ENCODE measurements around the gene CELSR2.

Gene CELSR2

DNA sequence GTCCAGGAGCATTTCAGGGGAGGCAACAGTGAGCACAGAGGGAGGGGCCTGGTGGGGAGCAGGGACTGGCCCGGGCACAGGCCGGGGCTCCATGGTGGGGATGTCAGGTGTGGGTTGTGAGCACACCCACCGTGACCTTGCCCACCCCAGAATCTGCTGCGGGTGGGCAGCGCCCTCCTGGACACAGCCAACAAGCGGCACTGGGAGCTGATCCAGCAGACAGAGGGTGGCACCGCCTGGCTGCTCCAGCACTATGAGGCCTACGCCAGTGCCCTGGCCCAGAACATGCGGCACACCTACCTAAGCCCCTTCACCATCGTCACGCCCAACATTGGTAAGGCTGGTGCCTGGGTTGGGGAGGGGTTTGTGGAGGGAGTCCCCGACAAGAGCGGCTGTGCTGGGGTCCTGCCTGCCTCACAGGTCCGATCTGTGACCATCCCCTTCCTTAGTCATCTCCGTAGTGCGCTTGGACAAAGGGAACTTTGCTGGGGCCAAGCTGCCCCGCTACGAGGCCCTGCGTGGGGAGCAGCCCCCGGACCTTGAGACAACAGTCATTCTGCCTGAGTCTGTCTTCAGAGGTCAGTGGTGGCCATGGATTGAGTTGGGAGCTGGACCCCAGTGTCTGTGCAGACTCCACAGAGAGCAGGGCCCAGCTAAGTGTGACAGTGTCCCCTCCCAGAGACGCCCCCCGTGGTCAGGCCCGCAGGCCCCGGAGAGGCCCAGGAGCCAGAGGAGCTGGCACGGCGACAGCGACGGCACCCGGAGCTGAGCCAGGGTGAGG, 19.3 kb downstream of the CELSR2 start:
- TF ChIP-seq GATA3 (IDR thresholded peaks at IDR 0.05; ENCODE audit: low read depth, low read length): no peak
- TF ChIP-seq GATA2 (IDR thresholded peaks at IDR 0.05; ENCODE audit: low read depth, low read length): no peak

DNA sequence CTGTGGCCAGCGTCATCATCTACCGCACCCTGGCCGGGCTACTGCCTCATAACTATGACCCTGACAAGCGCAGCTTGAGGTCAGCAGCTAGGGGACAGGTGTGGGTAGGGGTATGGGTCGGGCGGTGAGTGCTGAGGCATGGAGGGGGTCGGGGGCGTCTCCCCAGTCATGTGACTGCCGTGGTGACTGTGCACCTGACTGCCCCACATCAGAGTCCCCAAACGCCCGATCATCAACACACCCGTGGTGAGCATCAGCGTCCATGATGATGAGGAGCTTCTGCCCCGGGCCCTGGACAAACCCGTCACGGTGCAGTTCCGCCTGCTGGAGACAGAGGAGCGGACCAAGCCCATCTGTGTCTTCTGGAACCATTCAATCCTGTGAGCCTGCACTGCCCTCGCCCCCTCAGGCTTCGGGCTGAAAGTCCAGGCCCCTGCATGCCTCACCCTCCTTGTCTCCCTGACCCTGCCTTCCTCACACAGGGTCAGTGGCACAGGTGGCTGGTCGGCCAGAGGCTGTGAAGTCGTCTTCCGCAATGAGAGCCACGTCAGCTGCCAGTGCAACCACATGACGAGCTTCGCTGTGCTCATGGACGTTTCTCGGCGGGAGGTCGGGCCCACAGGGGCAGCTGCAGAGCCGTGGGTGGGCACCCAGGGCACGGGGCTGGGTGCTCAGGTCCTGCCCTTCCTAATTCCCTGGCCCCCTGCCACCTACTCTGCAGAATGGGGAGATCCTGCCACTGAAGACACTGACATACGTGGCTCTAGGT, 20.1 kb downstream of the CELSR2 start:
- TF ChIP-seq GATA2 (IDR thresholded peaks at IDR 0.05; ENCODE audit: low read depth, low read length) (no peak), GATA3 (IDR thresholded peaks at IDR 0.05; ENCODE audit: low read depth, low read length) (no peak)

- TF ChIP-seq GATA2 (IDR thresholded peaks at IDR 0.05; ENCODE audit: low read depth, low read length) (no peak), GATA3 (IDR thresholded peaks at IDR 0.05; ENCODE audit: low read depth, low read length) (no peak)
These were observed 20.8 kb downstream of the CELSR2 start for GRCh38 chr1:109269981-109270622.

DNA sequence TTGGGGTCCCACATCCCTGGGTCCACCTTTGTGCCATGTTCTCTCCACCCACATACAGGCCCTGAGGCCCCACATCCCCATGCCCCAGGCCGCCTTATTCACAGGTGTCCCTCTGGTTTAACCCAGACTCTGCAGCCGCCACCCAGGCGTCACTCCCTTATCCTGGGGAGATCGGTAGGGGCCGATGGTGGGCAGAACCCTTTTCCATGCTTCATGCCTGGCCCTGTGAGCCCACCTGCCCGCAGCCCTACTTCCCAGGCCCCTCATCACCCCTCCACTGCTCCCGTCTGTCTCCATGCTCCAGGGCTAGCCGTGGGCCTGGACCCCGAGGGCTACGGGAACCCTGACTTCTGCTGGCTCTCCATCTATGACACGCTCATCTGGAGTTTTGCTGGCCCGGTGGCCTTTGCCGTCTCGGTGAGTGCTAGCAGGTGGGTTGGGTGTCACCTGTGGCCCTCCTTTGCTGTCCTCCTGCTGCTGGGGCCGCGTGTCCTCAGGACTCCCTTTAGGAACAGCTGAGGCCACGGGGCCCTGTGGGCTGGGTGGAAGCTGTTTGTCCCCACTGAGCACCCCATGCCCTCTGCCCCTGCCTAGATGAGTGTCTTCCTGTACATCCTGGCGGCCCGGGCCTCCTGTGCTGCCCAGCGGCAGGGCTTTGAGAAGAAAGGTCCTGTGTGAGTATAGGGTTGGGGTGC, 21.4 kb downstream of the CELSR2 start:
- TF ChIP-seq GATA3 (IDR thresholded peaks at IDR 0.05; ENCODE audit: low read depth, low read length): no peak
- TF ChIP-seq GATA2 (IDR thresholded peaks at IDR 0.05; ENCODE audit: low read depth, low read length): no peak

GRCh38 chr1:109271458-109271857, 22.1 kb downstream of the CELSR2 start:
- no peak for TF ChIP-seq GATA2 (IDR thresholded peaks at IDR 0.05; ENCODE audit: low read depth, low read length)

- TF ChIP-seq GATA2 (IDR thresholded peaks at IDR 0.05; ENCODE audit: low read depth, low read length) (no peak), GATA3 (IDR thresholded peaks at IDR 0.05; ENCODE audit: low read depth, low read length) (no peak)
These were observed 22.9 kb downstream of the CELSR2 start for GRCh38 chr1:109272021-109272799.

GRCh38 chr1:109272831-109273547, 23.6 kb downstream of the CELSR2 start:
- TF ChIP-seq GATA3 (IDR thresholded peaks at IDR 0.05; ENCODE audit: low read depth, low read length) (no peak), GATA2 (IDR thresholded peaks at IDR 0.05; ENCODE audit: low read depth, low read length) (no peak)

GRCh38 chr1:109273570-109274288, 24.4 kb downstream of the CELSR2 start:
- TF ChIP-seq GATA3 (IDR thresholded peaks at IDR 0.05; ENCODE audit: low read depth, low read length) (no peak), GATA2 (IDR thresholded peaks at IDR 0.05; ENCODE audit: low read depth, low read length) (no peak)

DNA sequence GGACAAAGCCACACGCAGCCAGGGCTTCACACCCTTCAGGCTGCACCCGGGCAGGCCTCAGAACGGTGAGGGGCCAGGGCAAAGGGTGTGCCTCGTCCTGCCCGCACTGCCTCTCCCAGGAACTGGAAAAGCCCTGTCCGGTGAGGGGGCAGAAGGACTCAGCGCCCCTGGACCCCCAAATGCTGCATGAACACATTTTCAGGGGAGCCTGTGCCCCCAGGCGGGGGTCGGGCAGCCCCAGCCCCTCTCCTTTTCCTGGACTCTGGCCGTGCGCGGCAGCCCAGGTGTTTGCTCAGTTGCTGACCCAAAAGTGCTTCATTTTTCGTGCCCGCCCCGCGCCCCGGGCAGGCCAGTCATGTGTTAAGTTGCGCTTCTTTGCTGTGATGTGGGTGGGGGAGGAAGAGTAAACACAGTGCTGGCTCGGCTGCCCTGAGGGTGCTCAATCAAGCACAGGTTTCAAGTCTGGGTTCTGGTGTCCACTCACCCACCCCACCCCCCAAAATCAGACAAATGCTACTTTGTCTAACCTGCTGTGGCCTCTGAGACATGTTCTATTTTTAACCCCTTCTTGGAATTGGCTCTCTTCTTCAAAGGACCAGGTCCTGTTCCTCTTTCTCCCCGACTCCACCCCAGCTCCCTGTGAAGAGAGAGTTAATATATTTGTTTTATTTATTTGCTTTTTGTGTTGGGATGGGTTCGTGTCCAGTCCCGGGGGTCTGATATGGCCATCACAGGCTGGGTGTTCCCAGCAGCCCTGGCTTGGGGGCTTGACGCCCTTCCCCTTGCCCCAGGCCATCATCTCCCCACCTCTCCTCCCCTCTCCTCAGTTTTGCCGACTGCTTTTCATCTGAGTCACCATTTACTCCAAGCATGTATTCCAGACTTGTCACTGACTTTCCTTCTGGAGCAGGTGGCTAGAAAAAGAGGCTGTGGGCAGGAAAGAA, 25.5 kb downstream of the CELSR2 start:
- TF ChIP-seq GATA2 (IDR thresholded peaks at IDR 0.05; ENCODE audit: low read depth, low read length) (no peak), GATA3 (IDR thresholded peaks at IDR 0.05; ENCODE audit: low read depth, low read length) (no peak)

DNA sequence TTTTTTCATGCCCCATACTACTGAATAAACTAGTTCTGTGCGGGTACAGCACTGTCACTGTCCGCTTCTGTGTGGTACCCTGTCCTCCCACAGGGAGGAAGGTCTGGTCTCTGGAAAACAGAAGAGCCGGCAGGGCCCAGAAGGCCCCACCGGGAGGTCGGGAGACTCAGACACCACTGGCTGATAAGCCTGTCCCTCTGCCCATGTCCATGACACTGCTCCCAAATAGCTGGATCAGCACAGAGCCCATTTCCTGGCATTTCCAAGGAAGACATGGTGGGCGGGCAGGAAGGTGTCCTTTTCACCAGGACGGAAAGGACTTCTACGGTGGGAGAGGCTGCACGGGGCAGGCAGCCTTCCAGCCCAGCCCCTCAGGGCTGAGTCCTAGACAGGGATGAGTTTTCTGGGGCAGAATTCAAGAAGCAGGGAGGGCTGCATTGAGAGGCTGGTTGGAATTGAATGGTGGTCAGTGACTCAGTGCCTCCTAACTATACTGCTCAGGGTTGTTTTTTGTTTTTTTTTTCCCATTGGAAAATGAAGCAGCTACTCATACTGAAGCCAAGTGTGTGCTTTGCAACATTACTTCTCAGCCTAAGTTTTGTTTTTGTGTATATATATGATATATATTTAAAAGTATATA, 26.5 kb downstream of the CELSR2 start:
- no peak for TF ChIP-seq GATA2 (IDR thresholded peaks at IDR 0.05; ENCODE audit: low read depth, low read length)
- TF ChIP-seq GATA3 (IDR thresholded peaks at IDR 0.05; ENCODE audit: low read depth, low read length): no peak
